Stimulated activated CD8-positive, alpha-beta memory T cell treated with anti-CD3 and anti-CD28 coated beads, Interleukin-12 subunit alpha, Interleukin-12 subunit beta, amount 100 ng/mL, for 24 hours (primary cell): ENCODE results near the gene MYO7B.

Experiments
- DNase-seq: peaks from one replicate; pipeline ENCODE4 v3.0.0-alpha.2; 2020; ENCODE audit errors: extremely low read depth

The MYO7B gene

GRCh38 chr2:127624756-127625571, 89.5 kb downstream of the MYO7B start:
- DNase-seq, result no peak

GRCh38 chr2:127625572-127625951, 90.1 kb downstream of the MYO7B start:
- DNase-seq, result no peak

- no peak for DNase-seq
Observed at GRCh38 chr2:127626175-127626574, 90.7 kb downstream of the MYO7B start.

GRCh38 chr2:127626917-127627739, 91.6 kb downstream of the MYO7B start:
- no peak for DNase-seq

GRCh38 chr2:127627740-127628571, 92.5 kb downstream of the MYO7B start:
- no peak for DNase-seq

GRCh38 chr2:127628767-127629614, 93.5 kb downstream of the MYO7B start:
- no peak for DNase-seq

- DNase-seq, result no peak
Observed at GRCh38 chr2:127629637-127630036, 94.2 kb downstream of the MYO7B start.

- DNase-seq, result no peak
Observed at GRCh38 chr2:127630096-127630863, 94.8 kb downstream of the MYO7B start.

- no peak for DNase-seq
Observed at GRCh38 chr2:127630864-127631540, 95.5 kb downstream of the MYO7B start.

- no peak for DNase-seq
Observed at GRCh38 chr2:127631541-127631996, 96.1 kb downstream of the MYO7B start.

- no peak for DNase-seq
Observed at GRCh38 chr2:127631997-127632581, 96.6 kb downstream of the MYO7B start.

- DNase-seq, result no peak
Observed at GRCh38 chr2:127632592-127633489, 97.4 kb downstream of the MYO7B start.

GRCh38 chr2:127633556-127634065, 98.1 kb downstream of the MYO7B start:
- no peak for DNase-seq

GRCh38 chr2:127634066-127634617, 98.7 kb downstream of the MYO7B start:
- no peak for DNase-seq

GRCh38 chr2:127634626-127635379, 99.3 kb downstream of the MYO7B start:
- DNase-seq, result no peak

GRCh38 chr2:127635380-127636237, 100.1 kb downstream of the MYO7B start:
- no peak for DNase-seq
